OCI-LY7 (cell line): ENCODE results near the gene MT1HL1.

Source experiments
- CTCF ChIP-seq: fragments of 200-600 bp; sonication (generic); conservative IDR thresholded peaks from 2 replicates; pipeline ENCODE4 v1.5.1; 2014; ENCODE audit warnings: mild to moderate bottlenecking, antibody characterized with exemption, low read length, moderate library complexity, mixed read lengths
- EZH2phosphoT487 ChIP-seq: fragments of 200-600 bp; sonication (generic); IDR thresholded peaks from 2 replicates; pipeline ENCODE4 v1.6.1; 2018; ENCODE audit warnings: low read depth, borderline replicate concordance, mild to moderate bottlenecking, mixed run types, antibody characterized with exemption, low read length, moderate library complexity, mixed read lengths

GRCh38 chr1:237029240-237029639, 25.0 kb upstream of the MT1HL1 start:
- TF ChIP-seq CTCF (no peak), EZH2phosphoT487 (no peak)
